ENCODE results near the gene NIN.

- TF ChIP-seq POLR2A (IDR thresholded peaks at IDR 0.05; ENCODE audit: low read length) = no peak
- TF ChIP-seq GATA1 (IDR thresholded peaks at IDR 0.05; ENCODE audit: low read depth, low read length) = no peak
These were observed 71.0 kb downstream of the NIN start for GRCh38 chr14:50759800-50760543.

Data from erythroblast (primary cell).